NK-92 (cell line): ENCODE measurements around the gene KATNBL1.
"Not testable (repeated sequence)": the region's sequence is repeated elsewhere in the genome, so short reads cannot be mapped to it uniquely, and the experiment has no call there.

Experiments used
- DNase-seq: peaks from one replicate; lab custom pipeline; 2025; ENCODE audit not compliant: unreplicated experiment; lab: John Stamatoyannopoulos, UW

KATNBL1 gene

GRCh38 chr15:34203936-34204335 lies 6.0 kb downstream of the KATNBL1 start:
- no peak for DNase-seq

- no peak for DNase-seq
Observed at GRCh38 chr15:34203305-34203704, 6.6 kb downstream of the KATNBL1 start.

GRCh38 chr15:34193272-34193671 lies 16.6 kb downstream of the KATNBL1 start:
- not testable (repeated sequence) for DNase-seq

GRCh38 chr15:34188711-34189110 lies 21.2 kb downstream of the KATNBL1 start:
- no peak for DNase-seq

- DNase-seq = no peak
Observed at GRCh38 chr15:34185666-34186065, 24.2 kb downstream of the KATNBL1 start.

GRCh38 chr15:34182942-34183341 lies 27.0 kb downstream of the KATNBL1 start:
- DNase-seq = no peak

- no peak for DNase-seq
Observed at GRCh38 chr15:34179234-34179633, 30.7 kb downstream of the KATNBL1 start.

GRCh38 chr15:34165987-34166573 lies 43.8 kb downstream of the KATNBL1 start:
- not testable (repeated sequence) for DNase-seq

- DNase-seq = no peak
Observed at GRCh38 chr15:34161329-34161963, 48.5 kb downstream of the KATNBL1 start.

- DNase-seq = no peak
Observed at GRCh38 chr15:34160735-34161134, 49.2 kb downstream of the KATNBL1 start.

- DNase-seq = no peak
Observed at GRCh38 chr15:34158355-34158754, 51.5 kb downstream of the KATNBL1 start.

GRCh38 chr15:34155859-34156258 lies 54.0 kb downstream of the KATNBL1 start:
- no peak for DNase-seq

GRCh38 chr15:34154725-34155204 lies 55.1 kb downstream of the KATNBL1 start:
- no peak for DNase-seq

GRCh38 chr15:34147371-34148140 lies 62.3 kb downstream of the KATNBL1 start:
- no peak for DNase-seq

GRCh38 chr15:34133511-34133910 lies 76.4 kb downstream of the KATNBL1 start:
- no peak for DNase-seq

- no peak for DNase-seq
Observed at GRCh38 chr15:34132881-34133280, 77.0 kb downstream of the KATNBL1 start.

- DNase-seq = no peak
Observed at GRCh38 chr15:34128898-34129297, 81.0 kb downstream of the KATNBL1 start.

- no peak for DNase-seq
Observed at GRCh38 chr15:34126522-34126921, 83.4 kb downstream of the KATNBL1 start.

- DNase-seq = no peak
Observed at GRCh38 chr15:34125945-34126344, 84.0 kb downstream of the KATNBL1 start.

GRCh38 chr15:34124651-34125050 lies 85.2 kb downstream of the KATNBL1 start:
- no peak for DNase-seq

GRCh38 chr15:34122771-34123183 lies 87.1 kb downstream of the KATNBL1 start:
- DNase-seq = no peak

GRCh38 chr15:34121786-34122185 lies 88.1 kb downstream of the KATNBL1 start:
- not testable (repeated sequence) for DNase-seq
